Vagina (tissue), 2 donors: Measurements from ENCODE around the gene POU3F3. TPM values are rescaled to one million over a fixed set of nuclear protein-coding genes. Genes with fewer than 3 reads are reported as not detected.

Source experiments
- DNase-seq, 2 donors: peaks; one replicate each; pipeline ENCODE4 v3.0.0-alpha.2; 2017; ENCODE audit errors: extremely low spot score in 2 of 2
- H3K27ac ChIP-seq: fragments of 200-600 bp; sonication (generic); one replicate; pipeline ENCODE4 v1.5.1; 2019
- H3K27me3 ChIP-seq: fragments of 200-600 bp; sonication (generic); one replicate; pipeline ENCODE4 v1.5.1; 2019
- H3K36me3 ChIP-seq, 2 donors: fragments of 200-600 bp; sonication (generic); one replicate each; pipeline ENCODE4 v1.5.1; 2017 to 2019
- H3K4me1 ChIP-seq: fragments of 200-600 bp; sonication (generic); one replicate; pipeline ENCODE4 v1.5.1; 2019
- H3K4me3 ChIP-seq, 2 donors: fragments of 200-600 bp; sonication (generic); 1 replicate in 1 of 2; 2 replicates in 1 of 2; pipeline ENCODE4 v1.5.1; 2016 to 2019
- H3K9me3 ChIP-seq: fragments of 200-600 bp; sonication (generic); one replicate; pipeline ENCODE4 v1.5.1; 2019
- CTCF ChIP-seq, 3 experiments: fragments of 450-650 bp in 2 of 3; fragments of 200-600 bp in 1 of 3; sonication (generic) in 1 of 3; IDR thresholded peaks; one replicate each; pipeline ENCODE4 v1.5.1; 2017 to 2019; ENCODE audit warnings: antibody characterized with exemption in 3 of 3, mild to moderate bottlenecking in 2 of 3, moderate library complexity in 2 of 3
- POLR2A ChIP-seq, 2 donors: fragments of 450-650 bp; IDR thresholded peaks; one replicate each; pipeline ENCODE4 v1.6.1; 2017; ENCODE audit warnings: antibody characterized with exemption in 2 of 2, mild to moderate bottlenecking in 2 of 2, moderate library complexity in 2 of 2
- POLR2AphosphoS5 ChIP-seq, 2 donors: sonication (generic); formaldehyde crosslinking; IDR thresholded peaks; one replicate each; pipeline ENCODE4 v1.9.0; 2017; ENCODE audit warnings: antibody characterized with exemption in 2 of 2, mild to moderate bottlenecking in 2 of 2, low read depth in 1 of 2; ENCODE audit not compliant: insufficient read depth in 1 of 2
- intact Hi-C: fragments of 100-400 bp; cut with DNase I; formaldehyde crosslinking; loops from one replicate; pipeline ENCODE4 v1.15.1; 2023
- total RNA-seq: library from RNA; depleted of rRNA; stranded (reverse); fragments of >200 nt; gene quantifications from one replicate; pipeline ENCODE4 v1.2.3, GENCODE V29; 2016

The POU3F3 gene
- total RNA-seq, 1 donor from 2014 or later, result not detected

- intact Hi-C loops, result no loop called here
- peaks cover 9% of the 10 kb centered on the region for H3K27me3 ChIP-seq
- H3K9me3 ChIP-seq, result no peaks in the 10 kb centered on the region
- peak in 1 of 2 donors; percentile 25 for DNase-seq
- no peak overlapping the region for H3K4me3 ChIP-seq
- H3K27ac ChIP-seq, result no peak overlapping the region
- H3K4me1 ChIP-seq, result peaks cover 9% of the 10 kb centered on the region
- no peak for TF ChIP-seq POLR2A (IDR thresholded peaks at IDR 0.05)
- no peak for TF ChIP-seq POLR2AphosphoS5 (IDR thresholded peaks at IDR 0.05; ENCODE audit: insufficient read depth in 1 of 2, low read depth in 1 of 2)
- TF ChIP-seq CTCF (IDR thresholded peaks at IDR 0.05), result no peak
- no peaks in the 10 kb centered on the region for H3K36me3 ChIP-seq
Observed at GRCh38 chr2:104861351-104862057, 7.6 kb downstream of the POU3F3 start.

- peak in 1 of 2 donors; percentile 42 for DNase-seq
- Histone ChIP-seq H3K27me3 (peaks cover 13% of the 10 kb centered on the region), H3K36me3 (no peaks in the 10 kb centered on the region), H3K4me3 (no peak overlapping the region), H3K27ac (no peak overlapping the region), H3K9me3 (no peaks in the 10 kb centered on the region), H3K4me1 (peaks cover 7% of the 10 kb centered on the region)
- no peak for TF ChIP-seq POLR2AphosphoS5 (IDR thresholded peaks at IDR 0.05; ENCODE audit: insufficient read depth in 1 of 2, low read depth in 1 of 2)
- TF ChIP-seq CTCF (IDR thresholded peaks at IDR 0.05), result no peak
- no peak for TF ChIP-seq POLR2A (IDR thresholded peaks at IDR 0.05)
- intact Hi-C loops, result no loop called here
Observed at GRCh38 chr2:104862058-104862941, 8.4 kb downstream of the POU3F3 start.

GRCh38 chr2:104863146-104863467 is 9.2 kb downstream of the POU3F3 start:
- H3K36me3 ChIP-seq, result no peaks in the 10 kb centered on the region
- DNase-seq, result no peak
- H3K4me1 ChIP-seq, result no peaks in the 10 kb centered on the region
- H3K27me3 ChIP-seq, result peaks cover 17% of the 10 kb centered on the region
- H3K27ac ChIP-seq, result no peak overlapping the region
- TF ChIP-seq CTCF (IDR thresholded peaks at IDR 0.05), result no peak
- no peak for TF ChIP-seq POLR2A (IDR thresholded peaks at IDR 0.05)
- no peak for TF ChIP-seq POLR2AphosphoS5 (IDR thresholded peaks at IDR 0.05; ENCODE audit: insufficient read depth in 1 of 2, low read depth in 1 of 2)
- no peaks in the 10 kb centered on the region for H3K9me3 ChIP-seq
- H3K4me3 ChIP-seq, result no peak overlapping the region
- intact Hi-C loops, result no loop called here

- no peak for TF ChIP-seq CTCF (IDR thresholded peaks at IDR 0.05)
- no peak for TF ChIP-seq POLR2AphosphoS5 (IDR thresholded peaks at IDR 0.05; ENCODE audit: insufficient read depth in 1 of 2, low read depth in 1 of 2)
- TF ChIP-seq POLR2A (IDR thresholded peaks at IDR 0.05), result no peak
- no peaks in the 10 kb centered on the region for H3K36me3 ChIP-seq
- no peaks in the 10 kb centered on the region for H3K4me1 ChIP-seq
- peak in 1 of 2 donors; percentile 65 for DNase-seq
- H3K9me3 ChIP-seq, result no peaks in the 10 kb centered on the region
- no peak overlapping the region for H3K27ac ChIP-seq
- peaks cover 20% of the 10 kb centered on the region for H3K27me3 ChIP-seq
- no peak overlapping the region for H3K4me3 ChIP-seq
- intact Hi-C loops, result no loop called here
Observed at GRCh38 chr2:104863468-104864279, 9.8 kb downstream of the POU3F3 start.
